Right atrium auricular region (tissue), 2 donors: ENCODE measurements around the gene MAGEA4. TPM values are rescaled to one million over a fixed set of nuclear protein-coding genes. Genes with fewer than 3 reads are reported as not detected.

Experiments
- DNase-seq: peaks from one replicate; pipeline ENCODE4 v3.0.0-alpha.2; 2019; ENCODE audit warnings: low spot score
- H3K27ac ChIP-seq, 2 donors: fragments of 200-600 bp; sonication (generic); 1 replicate in 1 of 2; 2 replicates in 1 of 2; pipeline ENCODE4 v1.5.1; 2016 to 2019
- H3K27me3 ChIP-seq, 2 donors: fragments of 200-600 bp; sonication (generic); one replicate each; pipeline versions ENCODE4 v1.5.1 to v1.6.0; 2017 to 2019
- H3K36me3 ChIP-seq: fragments of 200-600 bp; sonication (generic); one replicate; pipeline ENCODE4 v1.5.1; 2016
- H3K4me1 ChIP-seq, 2 donors: fragments of 200-600 bp; sonication (generic); one replicate each; pipeline versions ENCODE4 v1.5.1 to v1.6.0; 2017 to 2019
- H3K4me3 ChIP-seq, 2 donors: fragments of 200-600 bp; sonication (generic); 1 replicate in 1 of 2; 2 replicates in 1 of 2; pipeline ENCODE4 v1.5.1; 2017 to 2019; ENCODE audit warnings: mild to moderate bottlenecking in 1 of 2, moderate library complexity in 1 of 2
- H3K9me3 ChIP-seq, 2 donors: fragments of 200-600 bp; sonication (generic); one replicate each; pipeline ENCODE4 v1.5.1; 2019
- CTCF ChIP-seq, 2 donors: fragments of 200-600 bp; sonication (generic); IDR thresholded peaks; one replicate each; pipeline ENCODE4 v1.5.1; 2019; ENCODE audit warnings: antibody characterized with exemption in 2 of 2
- total RNA-seq, 2 donors: library from RNA; depleted of rRNA; stranded (reverse); fragments of >200 nt; gene quantifications; one replicate each; pipeline ENCODE4 v1.1.0, GENCODE V29; 2016

Gene MAGEA4
- total RNA-seq, 2 donors from 2014 or later, result not detected

GRCh38 chrX:151920101-151920500 is 7.4 kb downstream of the MAGEA4 start:
- H3K27me3 ChIP-seq, result no peaks in the 10 kb centered on the region
- no peak overlapping the region for H3K4me3 ChIP-seq
- DNase-seq, result no peak
- H3K27ac ChIP-seq, result no peak overlapping the region
- TF ChIP-seq CTCF (IDR thresholded peaks at IDR 0.05), result no peak
- H3K36me3 ChIP-seq, result no peaks in the 10 kb centered on the region
- H3K9me3 ChIP-seq, result no peaks in the 10 kb centered on the region
- H3K4me1 ChIP-seq, result no peaks in the 10 kb centered on the region

DNA sequence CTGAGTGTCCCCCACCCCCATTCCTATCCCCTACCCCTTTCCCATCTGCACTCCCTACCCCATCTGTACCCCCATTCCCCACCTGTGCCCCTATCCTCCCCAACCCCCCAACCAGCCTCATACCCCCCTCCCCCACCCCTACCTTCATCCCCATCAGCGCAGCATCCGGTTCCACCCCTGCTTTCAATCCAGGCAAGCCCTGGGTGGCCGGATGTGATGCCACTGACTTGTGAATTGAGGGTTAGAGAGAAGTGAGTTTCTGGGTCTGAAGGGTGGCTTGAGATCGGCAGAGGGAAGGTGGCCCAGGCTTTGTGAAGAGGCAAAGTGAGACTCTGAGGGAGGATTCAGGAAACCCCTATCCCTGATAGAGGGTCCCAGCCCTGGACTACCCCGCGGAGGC is 7.8 kb downstream of the MAGEA4 start:
- no peak for DNase-seq
- H3K9me3 ChIP-seq, result no peaks in the 10 kb centered on the region
- no peak for TF ChIP-seq CTCF (IDR thresholded peaks at IDR 0.05)
- no peak overlapping the region for H3K27ac ChIP-seq
- H3K27me3 ChIP-seq, result no peaks in the 10 kb centered on the region
- no peaks in the 10 kb centered on the region for H3K36me3 ChIP-seq
- H3K4me1 ChIP-seq, result no peaks in the 10 kb centered on the region
- H3K4me3 ChIP-seq, result no peak overlapping the region

DNA sequence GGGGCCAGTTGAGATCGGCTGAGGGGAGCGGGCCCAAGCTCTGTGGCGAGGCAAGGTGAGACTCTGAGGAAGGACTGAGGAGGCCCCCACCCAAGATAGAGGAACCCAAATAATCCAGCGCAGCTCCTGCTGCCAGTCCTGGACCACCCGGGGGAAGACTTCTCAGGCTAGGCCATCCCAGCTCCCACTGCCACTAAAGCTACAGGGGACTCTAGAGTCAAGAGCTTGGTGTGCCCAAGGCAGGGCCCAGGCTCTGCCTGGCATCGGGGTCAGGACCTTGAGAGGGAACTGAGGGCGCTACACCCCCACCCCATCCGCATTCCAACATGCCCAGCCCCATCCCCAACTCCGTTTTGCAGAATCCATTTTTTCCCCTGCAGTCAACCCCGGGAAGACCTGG is 8.6 kb downstream of the MAGEA4 start:
- Histone ChIP-seq H3K27me3 (no peaks in the 10 kb centered on the region), H3K36me3 (no peaks in the 10 kb centered on the region), H3K9me3 (no peaks in the 10 kb centered on the region), H3K27ac (no peak overlapping the region), H3K4me1 (no peaks in the 10 kb centered on the region), H3K4me3 (no peak overlapping the region)
- TF ChIP-seq CTCF (IDR thresholded peaks at IDR 0.05), result no peak
- no peak for DNase-seq

- Histone ChIP-seq H3K27ac (no peak overlapping the region), H3K27me3 (no peaks in the 10 kb centered on the region), H3K9me3 (no peaks in the 10 kb centered on the region), H3K36me3 (no peaks in the 10 kb centered on the region), H3K4me3 (no peak overlapping the region), H3K4me1 (no peaks in the 10 kb centered on the region)
- TF ChIP-seq CTCF (IDR thresholded peaks at IDR 0.05), result no peak
- no peak for DNase-seq
Measured at GRCh38 chrX:151921866-151922265, 9.2 kb downstream of the MAGEA4 start.

DNA sequence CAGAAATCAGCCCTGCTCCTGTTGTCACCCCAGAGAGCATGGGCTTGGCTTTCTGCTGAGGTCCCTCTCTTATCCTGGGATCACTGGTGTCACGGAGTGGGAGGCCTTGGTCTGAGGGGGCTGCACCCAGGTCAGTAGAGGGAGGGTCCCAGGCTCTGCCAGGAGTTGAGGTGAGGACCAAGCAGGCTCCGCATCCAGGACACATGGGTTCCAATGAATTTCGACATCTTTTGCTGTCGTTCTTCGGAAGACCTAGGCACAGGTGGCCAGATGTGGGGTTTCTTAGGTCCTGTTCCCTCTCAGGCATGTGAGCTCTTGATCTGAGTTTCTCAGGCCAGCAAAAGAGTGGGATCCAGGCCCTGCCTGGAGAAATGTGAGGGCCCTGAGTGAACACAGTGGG is 10.0 kb downstream of the MAGEA4 start:
- no peak for TF ChIP-seq CTCF (IDR thresholded peaks at IDR 0.05)
- Histone ChIP-seq H3K4me1 (no peaks in the 10 kb centered on the region), H3K27ac (no peak overlapping the region), H3K36me3 (no peaks in the 10 kb centered on the region), H3K27me3 (no peaks in the 10 kb centered on the region), H3K4me3 (no peak overlapping the region), H3K9me3 (no peaks in the 10 kb centered on the region)
- no peak for DNase-seq

DNA sequence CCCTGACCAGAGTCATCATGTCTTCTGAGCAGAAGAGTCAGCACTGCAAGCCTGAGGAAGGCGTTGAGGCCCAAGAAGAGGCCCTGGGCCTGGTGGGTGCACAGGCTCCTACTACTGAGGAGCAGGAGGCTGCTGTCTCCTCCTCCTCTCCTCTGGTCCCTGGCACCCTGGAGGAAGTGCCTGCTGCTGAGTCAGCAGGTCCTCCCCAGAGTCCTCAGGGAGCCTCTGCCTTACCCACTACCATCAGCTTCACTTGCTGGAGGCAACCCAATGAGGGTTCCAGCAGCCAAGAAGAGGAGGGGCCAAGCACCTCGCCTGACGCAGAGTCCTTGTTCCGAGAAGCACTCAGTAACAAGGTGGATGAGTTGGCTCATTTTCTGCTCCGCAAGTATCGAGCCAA is 11.0 kb downstream of the MAGEA4 start:
- Histone ChIP-seq H3K9me3 (no peaks in the 10 kb centered on the region), H3K36me3 (no peaks in the 10 kb centered on the region), H3K27me3 (no peaks in the 10 kb centered on the region), H3K27ac (no peak overlapping the region), H3K4me3 (no peak overlapping the region), H3K4me1 (no peaks in the 10 kb centered on the region)
- DNase-seq, result no peak
- TF ChIP-seq CTCF (IDR thresholded peaks at IDR 0.05), result no peak
